WTC11 (cell line): Measurements from ENCODE around the gene IL5RA.

Source experiments
- CBFB ChIP-seq: sonication (generic); formaldehyde crosslinking; IDR thresholded peaks from 2 replicates; pipeline ENCODE4 v1.8.1; 2022; ENCODE audit warnings: mild to moderate bottlenecking, low read depth, missing genetic modification reagents
- CTCF ChIP-seq: fragments of 200-600 bp; IDR thresholded peaks from 2 replicates; pipeline ENCODE4 v1.8.0; 2022; ENCODE audit warnings: antibody characterized with exemption
- GABPB1 ChIP-seq: sonication (generic); formaldehyde crosslinking; IDR thresholded peaks from 2 replicates; pipeline ENCODE4 v1.8.1; 2023; ENCODE audit warnings: mild to moderate bottlenecking, missing genetic modification reagents
- SMAD4 ChIP-seq: sonication (generic); formaldehyde crosslinking; IDR thresholded peaks from 2 replicates; pipeline ENCODE4 v1.8.0; 2022; ENCODE audit warnings: mild to moderate bottlenecking, missing genetic modification reagents
- TEAD1 ChIP-seq: sonication (generic); formaldehyde crosslinking; IDR thresholded peaks from 2 replicates; pipeline ENCODE4 v1.8.0; 2022; ENCODE audit warnings: mild to moderate bottlenecking, missing genetic modification reagents
- USF1 ChIP-seq: sonication (generic); formaldehyde crosslinking; IDR thresholded peaks from 2 replicates; pipeline ENCODE4 v1.8.0; 2022; ENCODE audit warnings: mild to moderate bottlenecking, missing genetic modification reagents
- ZNF232 ChIP-seq: sonication (generic); formaldehyde crosslinking; IDR thresholded peaks from 2 replicates; pipeline ENCODE4 v1.8.0; 2022; ENCODE audit warnings: mild to moderate bottlenecking, missing genetic modification reagents

GRCh38 chr3:3145831-3146230, 35.7 kb upstream of the IL5RA start:
- TF ChIP-seq CTCF (no peak), CBFB (no peak), GABPB1 (no peak), USF1 (no peak), TEAD1 (no peak), ZNF232 (CRISPR knock-in tag) (no peak), SMAD4 (CRISPR knock-in tag) (no peak)
